Left ventricle myocardium inferior (tissue), 1 donor: ENCODE measurements around the gene CDHR3. TPM values are rescaled to one million over a fixed set of nuclear protein-coding genes. Genes with fewer than 3 reads are reported as not detected.

ENCODE experiments used
- DNase-seq: peaks from one replicate; pipeline ENCODE4 v3.0.0-alpha.2; 2020
- H3K27ac ChIP-seq: fragments of 200-600 bp; replicated peaks from 2 replicates; pipeline ENCODE4 v1.8.0; 2021
- H3K27me3 ChIP-seq: fragments of 200-600 bp; 2 replicates; pipeline ENCODE4 v1.8.0; 2021; ENCODE audit warnings: low read depth
- H3K36me3 ChIP-seq: fragments of 200-600 bp; 2 replicates; pipeline ENCODE4 v1.8.0; 2021
- H3K4me1 ChIP-seq: fragments of 200-600 bp; 2 replicates; pipeline ENCODE4 v1.8.0; 2021
- H3K4me3 ChIP-seq: fragments of 200-600 bp; 2 replicates; pipeline ENCODE4 v1.8.0; 2021; ENCODE audit warnings: mild to moderate bottlenecking, moderate library complexity
- H3K9me3 ChIP-seq: fragments of 200-600 bp; replicated peaks from 2 replicates; pipeline ENCODE4 v1.8.0; 2021
- CTCF ChIP-seq: fragments of 200-600 bp; IDR thresholded peaks from 2 replicates; pipeline ENCODE4 v1.8.0; 2021; ENCODE audit warnings: antibody characterized with exemption, mild to moderate bottlenecking, borderline replicate concordance
- intact Hi-C: fragments of 100-400 bp; cut with micrococcal nuclease; formaldehyde crosslinking; loops from one replicate; pipeline ENCODE4 v1.11.0; 2022
- total RNA-seq: library from RNA; stranded (reverse); fragmentation: NEBNext Ultra II Directional; extraction: Animal tissue kit (Norgen Biotek cat#: 25700); gene quantifications from one replicate; pipeline ENCODE4 v1.2.1, GENCODE V29; 2021
- donor health status: DM: no; HTN: yes; CAD: no; lungs with severe emphysema.

Gene CDHR3
- total RNA-seq, 1 donor from 2014 or later, result 11.4 TPM

GRCh38 chr7:106015381-106016218 is 52.5 kb downstream of the CDHR3 start:
- Histone ChIP-seq H3K36me3 (no peaks in the 10 kb centered on the region), H3K4me1 (peaks cover 4% of the 10 kb centered on the region), H3K27me3 (peaks cover 4% of the 10 kb centered on the region), H3K9me3 (no peaks in the 10 kb centered on the region), H3K4me3 (no peak overlapping the region), H3K27ac (no peak overlapping the region)
- intact Hi-C loops, result no loop called here
- no peak for DNase-seq
- no peak for TF ChIP-seq CTCF

- peaks cover 9% of the 10 kb centered on the region for H3K27me3 ChIP-seq
- H3K4me1 ChIP-seq, result peaks cover 4% of the 10 kb centered on the region
- no peak for DNase-seq
- intact Hi-C loops, result no loop called here
- no peaks in the 10 kb centered on the region for H3K36me3 ChIP-seq
- no peaks in the 10 kb centered on the region for H3K9me3 ChIP-seq
- no peak for TF ChIP-seq CTCF
- no peak overlapping the region for H3K27ac ChIP-seq
- no peak overlapping the region for H3K4me3 ChIP-seq
These were observed 53.3 kb downstream of the CDHR3 start for GRCh38 chr7:106016331-106016730.

GRCh38 chr7:106017657-106018056 is 54.6 kb downstream of the CDHR3 start:
- Histone ChIP-seq H3K4me3 (no peak overlapping the region), H3K27ac (no peak overlapping the region), H3K36me3 (no peaks in the 10 kb centered on the region), H3K4me1 (peaks cover 4% of the 10 kb centered on the region), H3K9me3 (no peaks in the 10 kb centered on the region), H3K27me3 (peaks cover 9% of the 10 kb centered on the region)
- no peak for TF ChIP-seq CTCF
- DNase-seq, result no peak
- intact Hi-C loops, result no loop called here

- no peaks in the 10 kb centered on the region for H3K4me1 ChIP-seq
These were observed 55.8 kb downstream of the CDHR3 start for GRCh38 chr7:106018566-106019469.

More at GRCh38 chr7:106018566-106019469, 55.8 kb downstream of the CDHR3 start:
- intact Hi-C loops, result no loop called here
- Histone ChIP-seq H3K36me3 (no peaks in the 10 kb centered on the region), H3K9me3 (no peaks in the 10 kb centered on the region), H3K27ac (no peak overlapping the region), H3K4me3 (no peak overlapping the region), H3K27me3 (peaks cover 9% of the 10 kb centered on the region)
- DNase-seq, result no peak
- TF ChIP-seq CTCF, result no peak
